Spleen (tissue), 7 donors: ENCODE measurements around the gene FAT3.

Source experiments
- POLR2A ChIP-seq, 3 donors: fragments of 450-650 bp; IDR thresholded peaks; one replicate each; pipeline ENCODE4 v1.5.1; 2017; ENCODE audit warnings: antibody characterized with exemption in 3 of 3, mild to moderate bottlenecking in 1 of 3
- POLR2AphosphoS5 ChIP-seq, 3 donors: sonication (generic); formaldehyde crosslinking; IDR thresholded peaks; one replicate each; pipeline ENCODE4 v1.5.1; 2017; ENCODE audit warnings: antibody characterized with exemption in 3 of 3
- TF ChIP-seq, protein P1 (sequence below), 11 experiments: fragments of 200-600 bp in 7 of 11; fragments of 450-650 bp in 4 of 11; sonication (generic) in 4 of 11; IDR thresholded peaks in 8 of 11; conservative IDR thresholded peaks in 3 of 11; 1 replicate in 7 of 11; 2 replicates in 4 of 11; pipeline versions ENCODE4 v1.4.0 to v1.8.0; 2016 to 2021; ENCODE audit warnings: antibody characterized with exemption in 11 of 11, inconsistent platforms in 4 of 11, mild to moderate bottlenecking in 1 of 11
- donor health status: DM: no; HTN: no; CAD: no; lungs with moderate emphysema.
- donor health status: DM: no; HTN: no; CAD: no.
- donor health status: DM: no; HTN: no; CAD: no.

DNA sequence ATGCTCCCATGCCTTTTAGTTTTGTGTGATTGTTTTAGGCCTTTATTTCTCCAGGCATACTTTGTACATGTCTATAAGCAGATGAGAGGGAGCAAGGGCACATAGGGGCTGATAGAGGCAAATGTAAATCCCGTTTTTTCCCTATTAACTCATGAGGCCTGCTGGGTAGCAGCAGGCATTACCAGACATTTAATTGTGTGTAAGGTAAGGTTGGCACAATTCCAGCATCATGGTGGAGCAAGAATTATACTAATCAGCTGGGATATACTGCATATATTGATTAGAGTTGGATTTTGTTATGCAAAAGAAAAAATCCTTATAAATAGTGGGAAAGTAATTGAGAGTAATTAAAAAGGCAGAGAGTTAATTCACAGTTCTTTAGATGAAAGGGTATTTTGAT lies 12.2 kb downstream of the FAT3 start:
- TF ChIP-seq, protein P1, sequence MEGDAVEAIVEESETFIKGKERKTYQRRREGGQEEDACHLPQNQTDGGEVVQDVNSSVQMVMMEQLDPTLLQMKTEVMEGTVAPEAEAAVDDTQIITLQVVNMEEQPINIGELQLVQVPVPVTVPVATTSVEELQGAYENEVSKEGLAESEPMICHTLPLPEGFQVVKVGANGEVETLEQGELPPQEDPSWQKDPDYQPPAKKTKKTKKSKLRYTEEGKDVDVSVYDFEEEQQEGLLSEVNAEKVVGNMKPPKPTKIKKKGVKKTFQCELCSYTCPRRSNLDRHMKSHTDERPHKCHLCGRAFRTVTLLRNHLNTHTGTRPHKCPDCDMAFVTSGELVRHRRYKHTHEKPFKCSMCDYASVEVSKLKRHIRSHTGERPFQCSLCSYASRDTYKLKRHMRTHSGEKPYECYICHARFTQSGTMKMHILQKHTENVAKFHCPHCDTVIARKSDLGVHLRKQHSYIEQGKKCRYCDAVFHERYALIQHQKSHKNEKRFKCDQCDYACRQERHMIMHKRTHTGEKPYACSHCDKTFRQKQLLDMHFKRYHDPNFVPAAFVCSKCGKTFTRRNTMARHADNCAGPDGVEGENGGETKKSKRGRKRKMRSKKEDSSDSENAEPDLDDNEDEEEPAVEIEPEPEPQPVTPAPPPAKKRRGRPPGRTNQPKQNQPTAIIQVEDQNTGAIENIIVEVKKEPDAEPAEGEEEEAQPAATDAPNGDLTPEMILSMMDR (IDR thresholded peaks at IDR 0.05 in 8 of 11, conservative IDR thresholded peaks at IDR 0.05 in 3 of 11) = no peak
- TF ChIP-seq POLR2AphosphoS5 (IDR thresholded peaks at IDR 0.05) (no peak), POLR2A (IDR thresholded peaks at IDR 0.05) (no peak)
